Ovary (tissue), 3 donors: ENCODE results near the gene NLRC4.

Source experiments
- POLR2A ChIP-seq: fragments of 450-650 bp; IDR thresholded peaks from one replicate; pipeline ENCODE4 v1.6.1; 2017; ENCODE audit warnings: antibody characterized with exemption, mild to moderate bottlenecking, moderate library complexity
- TF ChIP-seq, protein P1 (sequence below), 3 donors: fragments of 450-650 bp in 2 of 3; fragments of 200-600 bp in 1 of 3; IDR thresholded peaks; one replicate each; pipeline versions ENCODE4 v1.5.1 to v1.8.0; 2016 to 2022; ENCODE audit warnings: antibody characterized with exemption in 3 of 3, mild to moderate bottlenecking in 1 of 3
- donor health status: DM: no; HTN: no; CAD: no.

DNA sequence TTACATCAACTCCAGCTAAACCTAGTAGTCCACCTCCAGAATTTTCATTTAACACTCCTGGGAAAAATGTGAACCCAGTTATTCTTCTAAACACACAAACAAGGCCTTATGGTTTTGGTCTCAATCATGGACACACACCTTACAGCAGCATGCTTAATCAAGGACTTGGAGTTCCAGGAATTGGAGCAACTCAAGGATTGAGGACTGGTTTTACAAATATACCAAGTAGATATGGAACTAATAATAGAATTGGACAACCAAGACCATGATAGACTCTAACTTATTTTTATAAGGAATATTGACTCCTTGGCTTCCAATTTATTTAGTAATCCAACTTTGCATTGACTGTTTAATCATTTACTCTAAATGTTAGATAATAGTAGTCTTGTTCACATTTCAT is 44.2 kb downstream of the NLRC4 start:
- TF ChIP-seq POLR2A: no peak
- TF ChIP-seq, protein P1, sequence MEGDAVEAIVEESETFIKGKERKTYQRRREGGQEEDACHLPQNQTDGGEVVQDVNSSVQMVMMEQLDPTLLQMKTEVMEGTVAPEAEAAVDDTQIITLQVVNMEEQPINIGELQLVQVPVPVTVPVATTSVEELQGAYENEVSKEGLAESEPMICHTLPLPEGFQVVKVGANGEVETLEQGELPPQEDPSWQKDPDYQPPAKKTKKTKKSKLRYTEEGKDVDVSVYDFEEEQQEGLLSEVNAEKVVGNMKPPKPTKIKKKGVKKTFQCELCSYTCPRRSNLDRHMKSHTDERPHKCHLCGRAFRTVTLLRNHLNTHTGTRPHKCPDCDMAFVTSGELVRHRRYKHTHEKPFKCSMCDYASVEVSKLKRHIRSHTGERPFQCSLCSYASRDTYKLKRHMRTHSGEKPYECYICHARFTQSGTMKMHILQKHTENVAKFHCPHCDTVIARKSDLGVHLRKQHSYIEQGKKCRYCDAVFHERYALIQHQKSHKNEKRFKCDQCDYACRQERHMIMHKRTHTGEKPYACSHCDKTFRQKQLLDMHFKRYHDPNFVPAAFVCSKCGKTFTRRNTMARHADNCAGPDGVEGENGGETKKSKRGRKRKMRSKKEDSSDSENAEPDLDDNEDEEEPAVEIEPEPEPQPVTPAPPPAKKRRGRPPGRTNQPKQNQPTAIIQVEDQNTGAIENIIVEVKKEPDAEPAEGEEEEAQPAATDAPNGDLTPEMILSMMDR (IDR thresholded peaks at IDR 0.05): no peak
